K562 (cell line): ENCODE results near the gene XYLB. TPM values are rescaled to one million over a fixed set of nuclear protein-coding genes. Genes with fewer than 3 reads are reported as not detected.

Experiments used
- ATAC-seq: fragments of 200-7000 bp; cut with Tn5 transposase; 3 replicates; pipeline ENCODE4 v1.9.1; 2020; ENCODE audit warnings: moderate library complexity
- BruUV-seq: library from RNA; stranded (reverse); fragments of 400-500 nt; replicated peaks from 2 replicates; lab custom pipeline; 2021; lab: Mats Ljungman, UMichigan
- CTCF ChIA-PET: fragments of 300-600 bp; formaldehyde crosslinking; extraction: SDS; loops from one replicate; lab custom pipeline; 2021; ENCODE audit warnings: low intra/inter-chr PET ratio; lab: Yijun Ruan, JAX
- POLR2A ChIA-PET: fragments of 300-600, 350-650 bp; sonication (Branson Sonifier 250); formaldehyde crosslinking; extraction: SDS; loops from one replicate; lab custom pipeline; 2021; ENCODE audit warnings: antibody characterized with exemption, inconsistent platforms; lab: Yijun Ruan, JAX
- DNase-seq, 4 experiments: peaks; one replicate each; pipeline versions ENCODE4 v3.0.0 to v3.0.0-alpha.2; 2011 to 2018; ENCODE audit warnings: low spot score in 3 of 4, mixed read lengths in 3 of 4; ENCODE audit errors: extremely low read depth in 1 of 4
- FAIRE-seq: peaks from 2 replicates; lab custom pipeline; 2011; peaks lifted over from hg19 to GRCh38; lab: Jason Lieb, UNC
- H2AFZ ChIP-seq: 2 replicates; pipeline ENCODE4 v1.6.0; 2011; ENCODE audit warnings: low read depth, low read length, control low read depth, inconsistent platforms
- H3K27ac ChIP-seq: fragments of 200-600 bp; 3 replicates; pipeline ENCODE4 v1.8.0; 2011; ENCODE audit warnings: low read depth, mild to moderate bottlenecking, control low read depth, inconsistent platforms, low read length, moderate library complexity, mixed read lengths; ENCODE audit errors: extremely low read depth
- H3K27me3 ChIP-seq, 2 experiments: fragments of 300-600 bp in 1 of 2; 2 replicates in 1 of 2; 3 replicates in 1 of 2; pipeline versions ENCODE4 v1.6.0 to v1.8.0; 2011; ENCODE audit warnings: inconsistent platforms in 2 of 2, low read length in 2 of 2, mild to moderate bottlenecking in 1 of 2, mixed read lengths in 1 of 2, moderate library complexity in 1 of 2; ENCODE audit not compliant: control insufficient read depth in 2 of 2, insufficient read depth in 2 of 2
- H3K36me3 ChIP-seq: fragments of 300-600 bp; 3 replicates; pipeline ENCODE4 v1.8.0; 2011; ENCODE audit warnings: mild to moderate bottlenecking, low read length, inconsistent platforms; ENCODE audit not compliant: control insufficient read depth, insufficient read depth
- H3K4me1 ChIP-seq, 2 experiments: fragments of 200-600 bp in 1 of 2; replicated peaks in 1 of 2; 2 replicates in 1 of 2; 3 replicates in 1 of 2; pipeline versions ENCODE4 v1.5.1 to v1.8.0; 2011; ENCODE audit warnings: inconsistent platforms in 2 of 2, low read length in 2 of 2, mild to moderate bottlenecking in 1 of 2, mixed read lengths in 1 of 2, moderate library complexity in 1 of 2; ENCODE audit not compliant: control insufficient read depth in 2 of 2, insufficient read depth in 2 of 2
- H3K4me2 ChIP-seq: 2 replicates; pipeline ENCODE4 v1.6.1; 2011; ENCODE audit warnings: low read length, control low read depth, inconsistent platforms, mixed read lengths; ENCODE audit not compliant: insufficient read depth
- H3K4me3 ChIP-seq: fragments of 200-600 bp; sonication (generic), shearing (Covaris generic); 2 replicates; pipeline ENCODE4 v1.5.1; 2016; ENCODE audit warnings: control low read depth, inconsistent platforms
- H3K79me2 ChIP-seq: fragments of 200-600 bp; 3 replicates; pipeline ENCODE4 v1.8.0; 2011; ENCODE audit warnings: low read length, inconsistent platforms; ENCODE audit not compliant: control insufficient read depth, insufficient read depth
- H3K9ac ChIP-seq, 2 experiments: 2 replicates each; pipeline versions ENCODE4 v1.6.0 to v1.6.1; 2011; ENCODE audit warnings: low read depth in 2 of 2, low read length in 2 of 2, control low read depth in 1 of 2, inconsistent platforms in 1 of 2, mild to moderate bottlenecking in 1 of 2, mixed read lengths in 1 of 2; ENCODE audit not compliant: insufficient read depth in 1 of 2
- H3K9me1 ChIP-seq: one replicate; pipeline ENCODE4 v1.6.0; 2011; ENCODE audit warnings: inconsistent platforms, mild to moderate bottlenecking, low read length, moderate library complexity; ENCODE audit not compliant: control insufficient read depth, insufficient read depth
- H3K9me3 ChIP-seq: replicated peaks from 2 replicates; pipeline ENCODE4 v1.5.1; 2011; ENCODE audit warnings: low read depth, low read length, inconsistent platforms; ENCODE audit not compliant: control insufficient read depth, insufficient read depth
- H4K20me1 ChIP-seq: replicated peaks from 2 replicates; pipeline ENCODE4 v1.6.1; 2011; ENCODE audit warnings: low read length, inconsistent platforms, mixed read lengths; ENCODE audit not compliant: control insufficient read depth, insufficient read depth
- ARID2 ChIP-seq: fragments of 450-650 bp; IDR thresholded peaks from 2 replicates; pipeline ENCODE4 v1.6.1; 2017; ENCODE audit warnings: antibody characterized with exemption, mild to moderate bottlenecking
- NFATC3 ChIP-seq: fragments of 450-650 bp; IDR thresholded peaks from 2 replicates; pipeline ENCODE4 v1.6.1; 2017; ENCODE audit warnings: mild to moderate bottlenecking
- RBFOX2 ChIP-seq: fragments of 200-400 bp; formaldehyde crosslinking; IDR thresholded peaks from 2 replicates; pipeline ENCODE4 v1.6.1; 2017; ENCODE audit warnings: low read depth, mild to moderate bottlenecking, low read length, moderate library complexity
- TAF7 ChIP-seq: fragments of 450-650 bp; IDR thresholded peaks from 2 replicates; pipeline ENCODE4 v1.6.1; 2016; ENCODE audit warnings: missing genetic modification characterization, missing compliant biosample characterization
- XRCC3 ChIP-seq: fragments of 450-650 bp; IDR thresholded peaks from 2 replicates; pipeline ENCODE4 v1.6.1; 2017; ENCODE audit warnings: mild to moderate bottlenecking, moderate library complexity
- ZNF146 ChIP-seq: IDR thresholded peaks from one replicate; pipeline ENCODE4 v1.6.1; 2018; ENCODE audit warnings: missing compliant biosample characterization; ENCODE audit not compliant: unreplicated experiment
- ZNF253 ChIP-seq: fragments of 250-450 bp; sonication (Bioruptor Pico); conservative IDR thresholded peaks from 2 replicates; pipeline ENCODE4 v1.6.1; 2021; ENCODE audit warnings: mild to moderate bottlenecking
- WGBS: fragments of 100-300 bp; shearing (Covaris generic); methylation state at CpG from one replicate; pipeline ENCODE4 v1.1.6; 2016; ENCODE audit warnings: low coverage, mixed read lengths; ENCODE audit not compliant: insufficient coverage; ENCODE audit errors: missing lambda C conversion rate; 5-methylcytosine and 5-hydroxymethylcytosine counted together
- in situ Hi-C: fragments of 300-500 bp; cut with MboI; formaldehyde crosslinking; loops from 4 replicates; pipeline ENCODE4 v1.15.0; 2018; ENCODE audit warnings: inconsistent platforms, mixed read lengths
- intact Hi-C: fragments of 100-400 bp; cut with micrococcal nuclease; formaldehyde crosslinking; loops from 2 replicates; pipeline ENCODE4 v1.14.2; 2022
- polyA plus RNA-seq, 8 experiments: library from polyadenylated mRNA; depleted of rRNA in 4 of 8; stranded (reverse) in 5 of 8; unstranded in 3 of 8; fragments of >200 nt; fragmentation: Nextera tagmentation in 2 of 8; fragmentation: Illumina TruSeq in 1 of 8; extraction: Ambion mirVana in 2 of 8; extraction: Trizol in 1 of 8; gene quantifications; 2 replicates each; pipeline versions ENCODE4 v1.2.1 to v1.2.3, GENCODE V29; 2011 to 2014; ENCODE audit warnings: inconsistent platforms in 1 of 8, missing spikeins in 1 of 8
- total RNA-seq, 7 experiments: library from RNA; depleted of rRNA in 6 of 7; stranded (reverse); fragments of >200 nt in 6 of 7; fragmentation: Illumina TruSeq in 2 of 7; extraction: Trizol in 2 of 7; gene quantifications; 2 replicates each; pipeline versions ENCODE4 v1.2.1 to v1.2.3, GENCODE V29; 2011 to 2021; ENCODE audit warnings: low replicate concordance in 1 of 7
- TF ChIP-seq, protein P1 (sequence below): fragments of 450-650 bp; IDR thresholded peaks from one replicate; pipeline ENCODE4 v1.6.1; 2018; ENCODE audit warnings: mild to moderate bottlenecking, moderate library complexity; ENCODE audit not compliant: partially characterized antibody
- TF ChIP-seq, protein P2 (sequence below): fragments of 450-650 bp; IDR thresholded peaks from 2 replicates; pipeline ENCODE4 v1.6.1; 2016; ENCODE audit warnings: low read depth, mild to moderate bottlenecking, moderate library complexity

XYLB gene
- total and polyA plus RNA-seq, 9 of the 15 experiments (the other 6 are each of a cell fraction or from before 2014, with no cell fraction given): 4.0 to 20.2 (median 13.2) TPM

DNA sequence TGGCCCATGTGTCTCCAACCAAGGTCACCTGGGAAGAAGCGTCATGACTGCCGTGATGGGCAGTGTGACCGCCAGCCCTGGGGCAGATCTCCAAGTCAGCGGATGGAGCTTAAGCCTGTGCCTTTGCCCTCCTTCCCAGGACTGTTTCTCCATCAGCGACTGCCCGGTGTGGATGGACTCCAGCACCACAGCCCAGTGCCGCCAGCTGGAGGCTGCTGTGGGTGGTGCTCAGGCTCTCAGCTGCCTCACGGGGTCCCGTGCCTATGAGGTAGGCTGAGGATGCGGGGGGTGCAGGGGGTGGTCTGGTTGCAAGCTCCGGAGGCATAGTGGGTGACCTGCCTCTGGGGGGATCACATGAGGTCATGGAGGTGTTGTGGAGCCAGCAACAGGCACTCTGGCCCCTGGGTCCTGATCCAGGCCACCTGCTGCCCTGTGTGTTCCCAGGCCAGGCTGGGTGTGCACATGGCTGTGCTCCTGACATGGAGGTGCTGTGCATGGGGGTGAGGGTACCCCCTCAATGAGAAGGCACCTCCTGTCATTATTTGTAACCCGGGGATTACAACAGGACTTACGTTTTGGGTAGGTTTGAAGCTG is 19.0 kb downstream of the XYLB start:
- WGBS: 96% methylated on average over 10 of the region's 13 CpGs
- FAIRE-seq: no peak
- no TSS peak for BruUV-seq

DNA sequence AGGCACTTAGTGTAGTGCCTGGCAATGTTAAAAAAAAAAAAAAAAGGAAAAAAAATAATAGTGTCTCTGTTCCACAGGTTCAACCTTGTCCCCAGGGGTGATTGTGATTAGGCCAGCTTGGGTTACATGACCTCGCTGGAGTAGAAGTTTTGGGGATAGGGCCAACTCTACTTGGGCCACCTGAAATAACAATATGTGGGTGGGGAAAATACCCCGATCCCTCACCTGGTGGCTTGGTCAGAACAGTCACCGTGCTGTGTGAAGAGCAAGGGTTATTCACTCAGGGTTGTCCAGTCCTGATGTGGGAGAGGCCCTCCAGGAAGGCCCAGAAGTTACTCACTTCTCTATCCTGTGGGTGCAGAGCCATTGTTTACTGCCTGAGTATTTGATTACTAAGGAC is 19.5 kb downstream of the XYLB start:
- ATAC-seq: no peak
- no peaks in the 10 kb centered on the region for H3K9me1 ChIP-seq
- WGBS: 90% methylated on average over 3 of the region's 3 CpGs
- H3K27ac ChIP-seq: no peak overlapping the region
- BruUV-seq: no TSS peak
- CTCF ChIA-PET: no interaction called here
- H3K36me3 ChIP-seq: peaks cover 99% of the 10 kb centered on the region; the same call in 2 of the 3 replicates
- no peak overlapping the region for H3K4me3 ChIP-seq
- intact Hi-C loops (no loop called here), in situ Hi-C loops (no loop called here)
- H3K9me3 ChIP-seq: no peaks in the 10 kb centered on the region
- H3K4me1 ChIP-seq: peaks cover 0 to 5% of the 10 kb centered on the region in 2 experiments; a peak in 1 of 5 replicates
- TF ChIP-seq ARID2 (no peak), ZNF253 (CRISPR knock-in tag) (no peak), XRCC3 (no peak), TAF7 (tag) (no peak), NFATC3 (no peak), ZNF146 (CRISPR knock-in tag) (no peak)
- TF ChIP-seq, protein P1, sequence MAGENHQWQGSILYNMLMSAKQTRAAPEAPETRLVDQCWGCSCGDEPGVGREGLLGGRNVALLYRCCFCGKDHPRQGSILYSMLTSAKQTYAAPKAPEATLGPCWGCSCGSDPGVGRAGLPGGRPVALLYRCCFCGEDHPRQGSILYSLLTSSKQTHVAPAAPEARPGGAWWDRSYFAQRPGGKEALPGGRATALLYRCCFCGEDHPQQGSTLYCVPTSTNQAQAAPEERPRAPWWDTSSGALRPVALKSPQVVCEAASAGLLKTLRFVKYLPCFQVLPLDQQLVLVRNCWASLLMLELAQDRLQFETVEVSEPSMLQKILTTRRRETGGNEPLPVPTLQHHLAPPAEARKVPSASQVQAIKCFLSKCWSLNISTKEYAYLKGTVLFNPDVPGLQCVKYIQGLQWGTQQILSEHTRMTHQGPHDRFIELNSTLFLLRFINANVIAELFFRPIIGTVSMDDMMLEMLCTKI: no peak
- DNase-seq: no peak
- no peaks in the 10 kb centered on the region for H4K20me1 ChIP-seq
- H3K27me3 ChIP-seq: no peaks in the 10 kb centered on the region
- H3K4me2 ChIP-seq: no peak overlapping the region
- no peak overlapping the region for H3K9ac ChIP-seq
- POLR2A ChIA-PET: interaction anchor here (1.0 kb wide), 1 partner anchor 89 kb away, joined by 3 read pairs; no protein-coding TSS in a partner anchor
- H2AFZ ChIP-seq: no peak overlapping the region
- FAIRE-seq: no peak
- H3K79me2 ChIP-seq: no peaks in the 10 kb centered on the region

More for the DNA sequence above, 19.0 kb downstream of the XYLB start:
- Histone ChIP-seq H3K9me3 (no peaks in the 10 kb centered on the region), H3K36me3 (peaks cover 97% of the 10 kb centered on the region; the same call in 2 of the 3 replicates), H3K4me1 (peaks cover 0 to 5% of the 10 kb centered on the region in 2 experiments; a peak in 1 of 5 replicates), H4K20me1 (no peaks in the 10 kb centered on the region), H3K9ac (no peak overlapping the region), H3K27me3 (no peaks in the 10 kb centered on the region), H3K4me2 (no peak overlapping the region), H3K79me2 (no peaks in the 10 kb centered on the region), H3K4me3 (no peak overlapping the region), H3K9me1 (no peaks in the 10 kb centered on the region), H3K27ac (no peak overlapping the region), H2AFZ (no peak overlapping the region)
- DNase-seq: no peak
- intact Hi-C loops: no loop called here
- in situ Hi-C loops: no loop called here
- 0 out of 2 replicates have a peak, but pooled peaks have one; percentile 19 for TF ChIP-seq RBFOX2
- TF ChIP-seq, protein P2, sequence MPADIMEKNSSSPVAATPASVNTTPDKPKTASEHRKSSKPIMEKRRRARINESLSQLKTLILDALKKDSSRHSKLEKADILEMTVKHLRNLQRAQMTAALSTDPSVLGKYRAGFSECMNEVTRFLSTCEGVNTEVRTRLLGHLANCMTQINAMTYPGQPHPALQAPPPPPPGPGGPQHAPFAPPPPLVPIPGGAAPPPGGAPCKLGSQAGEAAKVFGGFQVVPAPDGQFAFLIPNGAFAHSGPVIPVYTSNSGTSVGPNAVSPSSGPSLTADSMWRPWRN: no peak
- ChIA-PET CTCF (no interaction called here), POLR2A (interaction anchor here (0.7 to 1.0 kb wide), 3 partner anchors 19 to 200 kb away, joined by 3 to 4 read pairs (median 3); partner anchors contain the start of genes OXSR1 and XYLB)
- peak; percentile 12; the same call in 2 of the 3 replicates for ATAC-seq
